ENCODE measurements around the gene RAPH1. TPM values are rescaled to one million over a fixed set of nuclear protein-coding genes. Genes with fewer than 3 reads are reported as not detected.

The RAPH1 gene
- total and polyA plus RNA-seq, 7 donors = 4.8 to 19.9 (median 11.8) TPM

DNA sequence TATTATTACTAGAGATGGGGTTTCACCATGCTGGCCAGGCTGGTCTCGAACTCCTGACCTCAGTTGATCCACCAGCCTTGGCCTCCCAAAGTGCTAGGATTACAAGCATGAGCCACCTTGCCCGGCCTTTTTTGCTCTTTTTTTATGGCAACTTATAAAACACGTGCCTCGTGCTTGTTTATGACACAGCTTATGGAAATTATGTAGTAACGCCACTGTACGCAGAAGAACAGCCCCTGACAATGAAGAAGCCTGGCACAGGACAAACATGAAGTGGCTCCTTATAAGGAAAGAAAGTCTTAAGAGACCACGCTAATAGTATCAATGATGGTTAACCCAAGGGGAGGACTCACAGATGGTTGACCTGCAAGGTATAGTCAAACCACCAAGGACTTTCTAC, 37.2 kb upstream of the RAPH1 start:
- no peaks in the 10 kb centered on the region for H3K4me1 ChIP-seq
- H3K4me3 ChIP-seq = no peak overlapping the region
- no peaks in the 10 kb centered on the region for H3K36me3 ChIP-seq
- H3K27me3 ChIP-seq = no peaks in the 10 kb centered on the region
- intact Hi-C loops (cut with DNase I) = no loop called here
- TF ChIP-seq, protein P1, sequence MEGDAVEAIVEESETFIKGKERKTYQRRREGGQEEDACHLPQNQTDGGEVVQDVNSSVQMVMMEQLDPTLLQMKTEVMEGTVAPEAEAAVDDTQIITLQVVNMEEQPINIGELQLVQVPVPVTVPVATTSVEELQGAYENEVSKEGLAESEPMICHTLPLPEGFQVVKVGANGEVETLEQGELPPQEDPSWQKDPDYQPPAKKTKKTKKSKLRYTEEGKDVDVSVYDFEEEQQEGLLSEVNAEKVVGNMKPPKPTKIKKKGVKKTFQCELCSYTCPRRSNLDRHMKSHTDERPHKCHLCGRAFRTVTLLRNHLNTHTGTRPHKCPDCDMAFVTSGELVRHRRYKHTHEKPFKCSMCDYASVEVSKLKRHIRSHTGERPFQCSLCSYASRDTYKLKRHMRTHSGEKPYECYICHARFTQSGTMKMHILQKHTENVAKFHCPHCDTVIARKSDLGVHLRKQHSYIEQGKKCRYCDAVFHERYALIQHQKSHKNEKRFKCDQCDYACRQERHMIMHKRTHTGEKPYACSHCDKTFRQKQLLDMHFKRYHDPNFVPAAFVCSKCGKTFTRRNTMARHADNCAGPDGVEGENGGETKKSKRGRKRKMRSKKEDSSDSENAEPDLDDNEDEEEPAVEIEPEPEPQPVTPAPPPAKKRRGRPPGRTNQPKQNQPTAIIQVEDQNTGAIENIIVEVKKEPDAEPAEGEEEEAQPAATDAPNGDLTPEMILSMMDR (IDR thresholded peaks at IDR 0.05) = no peak
- TF ChIP-seq EP300 (IDR thresholded peaks at IDR 0.05) = no peak
- TF ChIP-seq POLR2AphosphoS5 (IDR thresholded peaks at IDR 0.05) = no peak
- TF ChIP-seq POLR2A (IDR thresholded peaks at IDR 0.05) = no peak
- no peak overlapping the region for H3K27ac ChIP-seq
- 39 to 83% methylated on average over 7 of the region's 7 CpGs for WGBS, 2 donors
- no peak for DNase-seq
- no peaks in the 10 kb centered on the region for H3K9me3 ChIP-seq

DNA sequence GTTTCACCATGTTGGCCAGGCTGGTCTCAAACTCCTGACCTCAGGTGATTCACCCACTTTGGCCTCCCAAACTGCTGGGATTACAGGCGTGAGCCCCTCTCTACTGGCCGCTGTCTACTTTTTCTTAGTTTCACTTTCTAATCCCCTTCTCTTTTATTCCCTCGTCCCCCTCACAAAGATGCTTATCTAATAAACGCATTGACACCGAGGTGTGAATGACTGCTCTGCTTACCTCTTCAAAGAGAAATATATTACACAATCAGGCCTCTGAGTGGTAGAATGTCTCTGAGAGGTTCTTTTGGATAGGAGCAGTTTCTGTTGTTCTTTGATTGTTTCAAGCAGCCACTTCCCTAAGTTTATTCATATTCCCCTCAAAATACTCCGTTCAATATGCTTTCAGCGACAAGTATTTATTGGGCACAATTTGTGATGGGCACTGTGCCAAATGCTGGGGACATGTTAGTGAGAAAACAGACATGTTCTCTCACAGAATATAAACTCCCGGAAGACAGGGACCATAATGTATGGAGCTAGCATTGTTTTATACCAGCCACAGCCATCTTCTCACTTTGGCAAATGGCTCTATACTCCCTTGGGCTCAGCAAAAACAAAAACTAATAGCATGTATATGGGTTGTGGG, 34.7 kb upstream of the RAPH1 start:
- Histone ChIP-seq H3K27ac (no peak overlapping the region), H3K27me3 (no peaks in the 10 kb centered on the region), H3K4me1 (peaks cover 0 to 15% (median 3%) of the 10 kb centered on the region in 4 donors), H3K9me3 (no peaks in the 10 kb centered on the region), H3K4me3 (no peak overlapping the region), H3K36me3 (no peaks in the 10 kb centered on the region)
- 69 to 86% methylated on average over 8 of the region's 8 CpGs for WGBS, 2 donors
- DNase-seq = no peak
- intact Hi-C loops (cut with DNase I) = no loop called here
- TF ChIP-seq POLR2AphosphoS5 (IDR thresholded peaks at IDR 0.05) (no peak), POLR2A (IDR thresholded peaks at IDR 0.05) (no peak), EP300 (IDR thresholded peaks at IDR 0.05) (no peak)
- TF ChIP-seq, protein P1 (IDR thresholded peaks at IDR 0.05) = no peak

DNA sequence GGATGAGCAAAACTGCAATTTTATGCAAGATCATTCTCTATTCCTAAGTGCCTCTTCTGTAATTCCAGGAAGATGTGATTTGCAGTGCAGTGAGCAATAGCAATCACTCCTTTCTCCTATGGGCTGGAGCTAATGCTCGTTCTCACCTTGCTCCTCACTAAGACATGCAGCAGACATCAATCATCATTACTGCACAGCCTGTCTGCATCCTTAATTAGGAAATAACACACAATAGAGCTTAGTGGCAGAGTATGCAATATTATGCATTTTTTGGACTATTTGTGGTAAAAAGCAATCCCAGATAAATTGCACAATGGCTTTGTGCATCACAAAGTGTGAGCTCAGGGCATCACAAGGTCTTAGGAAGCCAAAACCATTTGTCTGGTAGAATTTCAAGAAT, 32.6 kb upstream of the RAPH1 start:
- WGBS, 2 donors = 94 to 95% methylated on average over 1 of the region's 1 CpG
- TF ChIP-seq EP300 (IDR thresholded peaks at IDR 0.05) (no peak), POLR2AphosphoS5 (IDR thresholded peaks at IDR 0.05) (no peak), POLR2A (IDR thresholded peaks at IDR 0.05) (no peak)
- TF ChIP-seq, protein P1 (IDR thresholded peaks at IDR 0.05) = no peak
- Histone ChIP-seq H3K36me3 (no peaks in the 10 kb centered on the region), H3K27me3 (no peaks in the 10 kb centered on the region), H3K4me3 (no peak overlapping the region), H3K9me3 (no peaks in the 10 kb centered on the region), H3K27ac (no peak overlapping the region), H3K4me1 (peaks cover 0 to 16% (median 4%) of the 10 kb centered on the region in 4 donors)
- no peak for DNase-seq
- intact Hi-C loops (cut with DNase I) = no loop called here

DNA sequence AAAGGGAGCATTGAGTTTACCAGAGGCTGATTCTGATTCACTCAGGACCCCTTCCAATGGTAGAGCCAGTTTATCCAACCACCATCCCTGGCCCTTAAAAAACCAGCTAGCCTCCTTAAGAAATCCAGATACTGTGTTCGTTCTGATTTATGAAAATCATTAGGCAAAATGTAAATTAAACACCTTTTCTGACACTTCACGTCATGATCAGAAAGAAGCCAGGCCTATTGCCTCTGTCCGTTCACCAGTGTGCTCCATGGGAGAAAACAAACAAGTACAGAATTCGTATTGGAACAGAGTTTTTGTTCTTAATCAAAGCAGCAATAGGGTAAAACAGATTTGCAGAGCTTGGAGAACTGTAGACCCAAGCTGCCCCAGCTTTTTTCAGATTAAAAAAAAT, 31.1 kb upstream of the RAPH1 start:
- WGBS, 2 donors = 92 to 95% methylated on average over 4 of the region's 4 CpGs
- Histone ChIP-seq H3K9me3 (no peaks in the 10 kb centered on the region), H3K4me1 (peaks cover 0 to 28% (median 14%) of the 10 kb centered on the region in 4 donors), H3K27ac (peak overlapping the region in 1 of 4 donors; percentile 35), H3K4me3 (no peak overlapping the region), H3K27me3 (no peaks in the 10 kb centered on the region), H3K36me3 (no peaks in the 10 kb centered on the region)
- intact Hi-C loops (cut with DNase I) = no loop called here
- DNase-seq = no peak
- peak; percentile 17 to 64 (median 48) for TF ChIP-seq POLR2AphosphoS5 (IDR thresholded peaks at IDR 0.05)
- TF ChIP-seq, protein P1 (IDR thresholded peaks at IDR 0.05) = no peak

DNA sequence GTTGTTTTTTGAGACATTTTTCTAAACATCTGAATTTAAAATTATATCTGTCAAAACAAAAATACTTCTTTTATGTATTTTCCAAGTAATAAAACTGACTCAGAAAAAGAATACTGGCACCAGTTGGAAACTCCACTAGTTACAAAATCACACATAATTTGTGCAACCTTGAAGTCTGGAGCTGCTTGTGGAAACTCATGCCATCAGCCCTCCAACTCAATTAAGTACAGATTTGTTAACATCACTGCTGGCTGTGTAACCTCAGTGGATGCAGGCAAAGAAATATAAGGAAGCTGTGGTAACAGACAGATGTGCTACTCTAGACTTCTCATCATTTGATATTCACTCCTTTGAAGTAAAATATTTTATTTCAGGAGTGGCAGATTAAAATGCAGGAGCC, 30.0 kb upstream of the RAPH1 start:
- intact Hi-C loops (cut with DNase I) = no loop called here
- TF ChIP-seq, protein P1 (IDR thresholded peaks at IDR 0.05) = no peak
- TF ChIP-seq EP300 (IDR thresholded peaks at IDR 0.05) (no peak), POLR2A (IDR thresholded peaks at IDR 0.05) (no peak), POLR2AphosphoS5 (IDR thresholded peaks at IDR 0.05) (no peak)
- no peak overlapping the region for H3K27ac ChIP-seq
- H3K9me3 ChIP-seq = no peaks in the 10 kb centered on the region
- no peak for DNase-seq
- no peaks in the 10 kb centered on the region for H3K27me3 ChIP-seq
- H3K36me3 ChIP-seq = no peaks in the 10 kb centered on the region
- H3K4me1 ChIP-seq = peaks cover 0 to 28% (median 14%) of the 10 kb centered on the region in 4 donors
- H3K4me3 ChIP-seq = no peak overlapping the region
